Glutamatergic neuron (in vitro differentiated cells): ENCODE results near the gene COTL1. TPM values are rescaled to one million over a fixed set of nuclear protein-coding genes. Genes with fewer than 3 reads are reported as not detected.
"Not testable (repeated sequence)": the region's sequence is repeated elsewhere in the genome, so short reads cannot be mapped to it uniquely, and the experiment has no call there.

ENCODE experiments used
- DNase-seq: peaks from one replicate; pipeline ENCODE4 v3.0.0; 2022
- H3K27ac Mint-ChIP-seq: one replicate; pipeline ENCODE4 v1.8.0; 2020; ENCODE audit warnings: mild to moderate bottlenecking, mixed read lengths, inconsistent platforms; ENCODE audit not compliant: unreplicated experiment
- H3K27me3 Mint-ChIP-seq: one replicate; pipeline ENCODE4 v1.8.0; 2020; ENCODE audit warnings: mild to moderate bottlenecking, moderate library complexity, mixed read lengths, inconsistent platforms; ENCODE audit not compliant: unreplicated experiment
- H3K36me3 Mint-ChIP-seq: one replicate; pipeline ENCODE4 v1.8.0; 2020; ENCODE audit warnings: mild to moderate bottlenecking, mixed read lengths, inconsistent platforms; ENCODE audit not compliant: unreplicated experiment
- H3K4me1 Mint-ChIP-seq: one replicate; pipeline ENCODE4 v1.8.0; 2020; ENCODE audit warnings: mild to moderate bottlenecking, low read depth, mixed read lengths, inconsistent platforms; ENCODE audit not compliant: unreplicated experiment
- H3K4me3 Mint-ChIP-seq: one replicate; pipeline ENCODE4 v1.8.0; 2020; ENCODE audit warnings: mild to moderate bottlenecking, mixed read lengths, inconsistent platforms; ENCODE audit not compliant: unreplicated experiment
- H3K9me3 Mint-ChIP-seq: one replicate; pipeline ENCODE4 v1.8.0; 2020; ENCODE audit warnings: mild to moderate bottlenecking, moderate library complexity, mixed read lengths, inconsistent platforms; ENCODE audit not compliant: unreplicated experiment
- CTCF ChIP-seq: fragments of 200-600 bp; sonication (generic); IDR thresholded peaks from one replicate; pipeline ENCODE4 v1.5.0; 2021; ENCODE audit not compliant: partially characterized antibody, unreplicated experiment
- total RNA-seq: library from RNA; stranded (reverse); fragmentation: NEBNext Ultra II Directional; extraction: Animal tissue kit (Norgen Biotek cat#: 25700); gene quantifications from one replicate; pipeline ENCODE4 v1.2.1, GENCODE V29; 2021; ENCODE audit not compliant: unreplicated experiment

The COTL1 gene
- total RNA-seq, 1 donor from 2014 or later = 545 TPM

DNA sequence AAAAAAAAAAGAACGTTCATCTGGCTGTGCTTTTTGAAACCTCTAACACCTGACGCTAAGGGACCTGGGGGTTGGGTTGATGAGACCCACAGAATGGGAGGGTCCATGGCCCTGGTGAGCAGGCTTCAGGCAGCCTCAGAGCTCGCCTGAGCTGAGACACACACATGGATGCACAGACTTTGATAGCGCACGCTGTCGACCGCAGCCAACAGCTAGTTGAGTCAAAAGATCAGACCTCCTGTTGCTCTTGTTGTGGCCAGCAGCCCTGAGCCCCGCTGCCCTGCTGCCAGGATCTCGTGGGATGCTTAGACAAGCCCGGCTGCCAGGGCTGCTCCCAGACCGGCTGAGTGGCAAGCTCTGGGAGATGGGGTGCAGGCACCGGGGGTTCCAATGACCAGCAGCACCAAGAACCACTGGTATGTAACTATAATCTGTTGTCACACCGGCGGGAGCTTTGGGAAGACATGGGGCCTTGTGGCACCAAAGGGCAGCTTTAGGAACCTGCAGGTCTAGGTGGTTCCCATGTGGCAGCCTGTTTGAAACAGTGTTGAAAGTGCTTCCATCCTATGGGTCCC is 93.4 kb downstream of the COTL1 start:
- DNase-seq = no peak
- no peak for TF ChIP-seq CTCF
- Mint-ChIP-seq H3K36me3 (peaks cover 11% of the 10 kb centered on the region), H3K4me3 (no peak overlapping the region), H3K27me3 (peaks cover 4% of the 10 kb centered on the region), H3K4me1 (peaks cover 22% of the 10 kb centered on the region), H3K27ac (no peak overlapping the region), H3K9me3 (peaks cover 13% of the 10 kb centered on the region)

DNA sequence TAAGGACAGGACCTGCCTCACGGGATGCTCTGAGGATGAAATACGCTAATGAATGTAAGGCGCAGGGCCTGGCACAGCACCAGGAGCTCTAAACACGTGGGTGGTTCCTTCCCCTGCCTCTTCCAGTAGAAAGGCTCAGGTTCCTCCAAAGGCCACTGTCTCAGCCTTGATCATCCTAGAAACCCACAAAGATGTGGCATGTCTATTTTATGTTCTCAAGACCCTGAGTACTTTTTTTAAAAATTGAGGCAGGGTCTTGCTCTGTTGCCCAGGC is 96.4 kb downstream of the COTL1 start:
- Mint-ChIP-seq H3K4me3 (no peak overlapping the region), H3K36me3 (peaks cover 6% of the 10 kb centered on the region), H3K27ac (no peak overlapping the region), H3K27me3 (peaks cover 8% of the 10 kb centered on the region), H3K4me1 (peaks cover 14% of the 10 kb centered on the region), H3K9me3 (peaks cover 8% of the 10 kb centered on the region)
- TF ChIP-seq CTCF = no peak
- no peak for DNase-seq

GRCh38 chr16:84520725-84521496 is 97.0 kb downstream of the COTL1 start:
- peak overlapping the region; percentile 16 for H3K4me3 Mint-ChIP-seq
- peak overlapping the region; percentile 56 for H3K27ac Mint-ChIP-seq
- H3K9me3 Mint-ChIP-seq = peaks cover 8% of the 10 kb centered on the region
- peaks cover 14% of the 10 kb centered on the region for H3K4me1 Mint-ChIP-seq
- H3K27me3 Mint-ChIP-seq = peaks cover 9% of the 10 kb centered on the region
- TF ChIP-seq CTCF = no peak
- DNase-seq = no peak
- H3K36me3 Mint-ChIP-seq = peaks cover 6% of the 10 kb centered on the region

GRCh38 chr16:84519855-84520254 is 98.0 kb downstream of the COTL1 start:
- H3K9me3 Mint-ChIP-seq = peaks cover 6% of the 10 kb centered on the region
- peaks cover 16% of the 10 kb centered on the region for H3K4me1 Mint-ChIP-seq
- H3K4me3 Mint-ChIP-seq = peak overlapping the region; percentile 3
- no peak for TF ChIP-seq CTCF
- no peak overlapping the region for H3K27ac Mint-ChIP-seq
- peaks cover 7% of the 10 kb centered on the region for H3K27me3 Mint-ChIP-seq
- no peak for DNase-seq
- H3K36me3 Mint-ChIP-seq = peaks cover 6% of the 10 kb centered on the region

DNA sequence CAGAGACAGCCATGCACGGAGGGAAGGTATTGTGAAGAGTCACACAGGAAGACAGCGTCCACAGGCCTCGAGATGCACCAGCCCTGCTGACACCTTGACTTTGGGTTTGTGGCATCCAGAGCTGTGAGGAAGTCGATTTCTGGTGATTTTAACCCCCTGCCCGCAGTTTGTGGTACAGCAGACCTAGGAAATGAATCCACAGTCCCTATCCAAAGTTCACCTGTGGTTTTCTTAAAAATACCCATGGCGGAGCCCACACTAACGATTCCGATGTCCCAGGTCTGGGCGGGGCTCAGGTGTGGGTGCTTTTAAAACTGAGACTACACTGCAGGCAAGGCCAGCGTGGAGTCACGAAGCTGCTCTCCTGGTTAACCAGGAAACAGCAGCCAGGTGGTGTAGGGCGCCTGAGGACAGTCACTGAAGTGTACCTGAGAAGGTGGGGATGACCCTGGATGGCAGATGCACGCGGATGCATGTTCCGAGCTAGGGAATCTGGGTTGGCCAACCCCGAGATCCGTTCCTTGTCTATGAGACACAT is 99.0 kb downstream of the COTL1 start:
- no peak overlapping the region for H3K4me3 Mint-ChIP-seq
- no peak for TF ChIP-seq CTCF
- peaks cover 6% of the 10 kb centered on the region for H3K9me3 Mint-ChIP-seq

DNA sequence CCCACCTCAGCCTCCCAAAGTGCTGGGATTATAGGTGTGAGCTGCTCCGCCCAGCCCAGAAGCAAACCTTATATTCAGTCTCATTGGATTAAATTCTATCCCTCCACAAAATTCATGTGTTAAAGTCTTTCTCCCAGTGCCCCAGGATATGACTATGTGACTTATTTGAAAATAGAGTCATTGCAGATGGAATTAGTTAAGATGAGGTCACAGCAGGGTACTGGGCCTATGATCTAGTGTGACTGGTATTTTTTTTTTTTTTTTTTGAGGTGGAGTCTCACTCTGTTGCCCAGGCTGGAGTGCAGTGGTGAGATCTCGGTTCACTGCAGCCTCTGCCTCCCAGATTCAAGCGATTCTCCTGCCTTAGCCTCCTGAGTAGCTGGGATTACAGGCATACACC is 99.7 kb downstream of the COTL1 start:
- peaks cover 16% of the 10 kb centered on the region for H3K4me1 Mint-ChIP-seq
- not testable (repeated sequence) for H3K27me3 Mint-ChIP-seq, H3K36me3 Mint-ChIP-seq, H3K9me3 Mint-ChIP-seq, DNase-seq, H3K27ac Mint-ChIP-seq, H3K4me3 Mint-ChIP-seq

More for the DNA sequence above, 99.0 kb downstream of the COTL1 start:
- DNase-seq = no peak
- H3K36me3 Mint-ChIP-seq = peaks cover 6% of the 10 kb centered on the region
- peaks cover 16% of the 10 kb centered on the region for H3K4me1 Mint-ChIP-seq
- no peak overlapping the region for H3K27ac Mint-ChIP-seq
- peaks cover 7% of the 10 kb centered on the region for H3K27me3 Mint-ChIP-seq
